Measurements from ENCODE around the gene G6PC1. TPM values are rescaled to one million over a fixed set of nuclear protein-coding genes. Genes with fewer than 3 reads are reported as not detected.

Gene G6PC1
- total and polyA plus RNA-seq, 2 of the 13 experiments (the other 11 are each of a cell fraction or from before 2014, with no cell fraction given) = 1.7 to 37.9 TPM

DNA sequence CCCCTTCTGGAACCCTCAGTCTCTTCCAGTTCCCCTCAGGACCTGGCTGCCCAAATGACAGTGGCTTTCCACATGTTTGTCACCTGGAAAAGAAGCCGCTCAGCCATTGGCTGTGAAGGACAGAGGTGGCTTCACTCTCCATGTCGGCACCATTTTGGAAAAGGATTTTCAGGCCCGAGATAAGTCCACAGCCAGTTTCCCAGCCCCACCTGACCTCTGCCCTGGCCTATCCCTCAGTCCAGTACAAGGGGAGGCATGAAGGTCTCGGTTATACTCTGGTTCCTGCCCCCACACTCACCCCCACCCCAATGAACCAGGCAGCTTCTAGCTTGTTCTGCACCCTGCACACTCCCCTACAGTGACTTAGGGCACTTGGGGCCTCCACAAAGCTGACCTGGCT lies 34.4 kb upstream of the G6PC1 start (continued):
- TF ChIP-seq, protein P1, sequence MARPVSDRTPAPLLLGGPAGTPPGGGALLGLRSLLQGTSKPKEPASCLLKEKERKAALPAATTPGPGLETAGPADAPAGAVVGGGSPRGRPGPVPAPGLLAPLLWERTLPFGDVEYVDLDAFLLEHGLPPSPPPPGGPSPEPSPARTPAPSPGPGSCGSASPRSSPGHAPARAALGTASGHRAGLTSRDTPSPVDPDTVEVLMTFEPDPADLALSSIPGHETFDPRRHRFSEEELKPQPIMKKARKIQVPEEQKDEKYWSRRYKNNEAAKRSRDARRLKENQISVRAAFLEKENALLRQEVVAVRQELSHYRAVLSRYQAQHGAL (CRISPR knock-in tag; IDR thresholded peaks at IDR 0.05; ENCODE audit: not compliant biosample characterization) = no peak
- TF ChIP-seq ZFP82 (CRISPR knock-in tag; IDR thresholded peaks at IDR 0.05; ENCODE audit: borderline replicate concordance) (peak; percentile 66; the same call in 1 of the 2 replicates), MZF1 (CRISPR knock-in tag; IDR thresholded peaks at IDR 0.05; ENCODE audit: borderline replicate concordance) (no peak), ZFP1 (CRISPR knock-in tag; IDR thresholded peaks at IDR 0.05) (no peak), CEBPG (CRISPR knock-in tag; IDR thresholded peaks at IDR 0.05) (no peak), ZNF382 (CRISPR knock-in tag; IDR thresholded peaks at IDR 0.05; ENCODE audit: borderline replicate concordance) (no peak), ZNF703 (CRISPR knock-in tag; IDR thresholded peaks at IDR 0.05; ENCODE audit: borderline replicate concordance) (no peak; the same call in 1 of the 2 replicates), AGO2 (optimal IDR thresholded peaks at IDR 0.05; ENCODE audit: low read depth, low read length) (no peak)
- TF ChIP-seq, protein P2, sequence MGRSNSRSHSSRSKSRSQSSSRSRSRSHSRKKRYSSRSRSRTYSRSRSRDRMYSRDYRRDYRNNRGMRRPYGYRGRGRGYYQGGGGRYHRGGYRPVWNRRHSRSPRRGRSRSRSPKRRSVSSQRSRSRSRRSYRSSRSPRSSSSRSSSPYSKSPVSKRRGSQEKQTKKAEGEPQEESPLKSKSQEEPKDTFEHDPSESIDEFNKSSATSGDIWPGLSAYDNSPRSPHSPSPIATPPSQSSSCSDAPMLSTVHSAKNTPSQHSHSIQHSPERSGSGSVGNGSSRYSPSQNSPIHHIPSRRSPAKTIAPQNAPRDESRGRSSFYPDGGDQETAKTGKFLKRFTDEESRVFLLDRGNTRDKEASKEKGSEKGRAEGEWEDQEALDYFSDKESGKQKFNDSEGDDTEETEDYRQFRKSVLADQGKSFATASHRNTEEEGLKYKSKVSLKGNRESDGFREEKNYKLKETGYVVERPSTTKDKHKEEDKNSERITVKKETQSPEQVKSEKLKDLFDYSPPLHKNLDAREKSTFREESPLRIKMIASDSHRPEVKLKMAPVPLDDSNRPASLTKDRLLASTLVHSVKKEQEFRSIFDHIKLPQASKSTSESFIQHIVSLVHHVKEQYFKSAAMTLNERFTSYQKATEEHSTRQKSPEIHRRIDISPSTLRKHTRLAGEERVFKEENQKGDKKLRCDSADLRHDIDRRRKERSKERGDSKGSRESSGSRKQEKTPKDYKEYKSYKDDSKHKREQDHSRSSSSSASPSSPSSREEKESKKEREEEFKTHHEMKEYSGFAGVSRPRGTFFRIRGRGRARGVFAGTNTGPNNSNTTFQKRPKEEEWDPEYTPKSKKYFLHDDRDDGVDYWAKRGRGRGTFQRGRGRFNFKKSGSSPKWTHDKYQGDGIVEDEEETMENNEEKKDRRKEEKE (IDR thresholded peaks at IDR 0.05) = no peak
- TF ChIP-seq, protein P3, sequence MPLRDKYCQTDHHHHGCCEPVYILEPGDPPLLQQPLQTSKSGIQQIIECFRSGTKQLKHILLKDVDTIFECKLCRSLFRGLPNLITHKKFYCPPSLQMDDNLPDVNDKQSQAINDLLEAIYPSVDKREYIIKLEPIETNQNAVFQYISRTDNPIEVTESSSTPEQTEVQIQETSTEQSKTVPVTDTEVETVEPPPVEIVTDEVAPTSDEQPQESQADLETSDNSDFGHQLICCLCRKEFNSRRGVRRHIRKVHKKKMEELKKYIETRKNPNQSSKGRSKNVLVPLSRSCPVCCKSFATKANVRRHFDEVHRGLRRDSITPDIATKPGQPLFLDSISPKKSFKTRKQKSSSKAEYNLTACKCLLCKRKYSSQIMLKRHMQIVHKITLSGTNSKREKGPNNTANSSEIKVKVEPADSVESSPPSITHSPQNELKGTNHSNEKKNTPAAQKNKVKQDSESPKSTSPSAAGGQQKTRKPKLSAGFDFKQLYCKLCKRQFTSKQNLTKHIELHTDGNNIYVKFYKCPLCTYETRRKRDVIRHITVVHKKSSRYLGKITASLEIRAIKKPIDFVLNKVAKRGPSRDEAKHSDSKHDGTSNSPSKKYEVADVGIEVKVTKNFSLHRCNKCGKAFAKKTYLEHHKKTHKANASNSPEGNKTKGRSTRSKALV (CRISPR knock-in tag; IDR thresholded peaks at IDR 0.05) = no peak
- TF ChIP-seq, protein P4, sequence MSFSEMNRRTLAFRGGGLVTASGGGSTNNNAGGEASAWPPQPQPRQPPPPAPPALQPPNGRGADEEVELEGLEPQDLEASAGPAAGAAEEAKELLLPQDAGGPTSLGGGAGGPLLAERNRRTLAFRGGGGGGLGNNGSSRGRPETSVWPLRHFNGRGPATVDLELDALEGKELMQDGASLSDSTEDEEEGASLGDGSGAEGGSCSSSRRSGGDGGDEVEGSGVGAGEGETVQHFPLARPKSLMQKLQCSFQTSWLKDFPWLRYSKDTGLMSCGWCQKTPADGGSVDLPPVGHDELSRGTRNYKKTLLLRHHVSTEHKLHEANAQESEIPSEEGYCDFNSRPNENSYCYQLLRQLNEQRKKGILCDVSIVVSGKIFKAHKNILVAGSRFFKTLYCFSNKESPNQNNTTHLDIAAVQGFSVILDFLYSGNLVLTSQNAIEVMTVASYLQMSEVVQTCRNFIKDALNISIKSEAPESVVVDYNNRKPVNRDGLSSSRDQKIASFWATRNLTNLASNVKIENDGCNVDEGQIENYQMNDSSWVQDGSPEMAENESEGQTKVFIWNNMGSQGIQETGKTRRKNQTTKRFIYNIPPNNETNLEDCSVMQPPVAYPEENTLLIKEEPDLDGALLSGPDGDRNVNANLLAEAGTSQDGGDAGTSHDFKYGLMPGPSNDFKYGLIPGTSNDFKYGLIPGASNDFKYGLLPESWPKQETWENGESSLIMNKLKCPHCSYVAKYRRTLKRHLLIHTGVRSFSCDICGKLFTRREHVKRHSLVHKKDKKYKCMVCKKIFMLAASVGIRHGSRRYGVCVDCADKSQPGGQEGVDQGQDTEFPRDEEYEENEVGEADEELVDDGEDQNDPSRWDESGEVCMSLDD (CRISPR knock-in tag; IDR thresholded peaks at IDR 0.05; ENCODE audit: borderline replicate concordance) = no peak
- TF ChIP-seq, protein P5, sequence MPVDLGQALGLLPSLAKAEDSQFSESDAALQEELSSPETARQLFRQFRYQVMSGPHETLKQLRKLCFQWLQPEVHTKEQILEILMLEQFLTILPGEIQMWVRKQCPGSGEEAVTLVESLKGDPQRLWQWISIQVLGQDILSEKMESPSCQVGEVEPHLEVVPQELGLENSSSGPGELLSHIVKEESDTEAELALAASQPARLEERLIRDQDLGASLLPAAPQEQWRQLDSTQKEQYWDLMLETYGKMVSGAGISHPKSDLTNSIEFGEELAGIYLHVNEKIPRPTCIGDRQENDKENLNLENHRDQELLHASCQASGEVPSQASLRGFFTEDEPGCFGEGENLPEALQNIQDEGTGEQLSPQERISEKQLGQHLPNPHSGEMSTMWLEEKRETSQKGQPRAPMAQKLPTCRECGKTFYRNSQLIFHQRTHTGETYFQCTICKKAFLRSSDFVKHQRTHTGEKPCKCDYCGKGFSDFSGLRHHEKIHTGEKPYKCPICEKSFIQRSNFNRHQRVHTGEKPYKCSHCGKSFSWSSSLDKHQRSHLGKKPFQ (CRISPR knock-in tag; IDR thresholded peaks at IDR 0.05; ENCODE audit: insufficient replicate concordance) = no peak
- TF ChIP-seq, protein P6, sequence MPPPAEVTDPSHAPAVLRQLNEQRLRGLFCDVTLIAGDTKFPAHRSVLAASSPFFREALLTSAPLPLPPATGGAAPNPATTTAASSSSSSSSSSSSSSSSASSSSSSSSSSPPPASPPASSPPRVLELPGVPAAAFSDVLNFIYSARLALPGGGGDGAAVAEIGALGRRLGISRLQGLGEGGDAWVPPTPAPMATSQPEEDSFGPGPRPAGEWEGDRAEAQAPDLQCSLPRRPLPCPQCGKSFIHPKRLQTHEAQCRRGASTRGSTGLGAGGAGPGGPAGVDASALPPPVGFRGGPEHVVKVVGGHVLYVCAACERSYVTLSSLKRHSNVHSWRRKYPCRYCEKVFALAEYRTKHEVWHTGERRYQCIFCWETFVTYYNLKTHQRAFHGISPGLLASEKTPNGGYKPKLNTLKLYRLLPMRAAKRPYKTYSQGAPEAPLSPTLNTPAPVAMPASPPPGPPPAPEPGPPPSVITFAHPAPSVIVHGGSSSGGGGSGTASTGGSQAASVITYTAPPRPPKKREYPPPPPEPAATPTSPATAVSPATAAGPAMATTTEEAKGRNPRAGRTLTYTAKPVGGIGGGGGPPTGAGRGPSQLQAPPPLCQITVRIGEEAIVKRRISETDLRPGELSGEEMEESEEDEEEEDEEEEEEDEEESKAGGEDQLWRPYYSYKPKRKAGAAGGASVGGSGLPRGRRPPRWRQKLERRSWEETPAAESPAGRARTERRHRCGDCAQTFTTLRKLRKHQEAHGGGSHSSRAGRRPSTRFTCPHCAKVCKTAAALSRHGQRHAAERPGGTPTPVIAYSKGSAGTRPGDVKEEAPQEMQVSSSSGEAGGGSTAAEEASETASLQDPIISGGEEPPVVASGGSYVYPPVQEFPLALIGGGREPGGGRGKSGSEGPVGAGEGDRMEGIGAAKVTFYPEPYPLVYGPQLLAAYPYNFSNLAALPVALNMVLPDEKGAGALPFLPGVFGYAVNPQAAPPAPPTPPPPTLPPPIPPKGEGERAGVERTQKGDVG (CRISPR knock-in tag; IDR thresholded peaks at IDR 0.05; ENCODE audit: borderline replicate concordance) = no peak

All from HepG2 (cell line).